KG1 (cell line): Measurements from ENCODE around the gene ECSIT.
"Not testable (repeated sequence)": the region's sequence is repeated elsewhere in the genome, so short reads cannot be mapped to it uniquely, and the experiment has no call there.

ENCODE experiments used
- DNase-seq: peaks from one replicate; lab custom pipeline; 2025; lab: John Stamatoyannopoulos, UW

The ECSIT gene

DNA sequence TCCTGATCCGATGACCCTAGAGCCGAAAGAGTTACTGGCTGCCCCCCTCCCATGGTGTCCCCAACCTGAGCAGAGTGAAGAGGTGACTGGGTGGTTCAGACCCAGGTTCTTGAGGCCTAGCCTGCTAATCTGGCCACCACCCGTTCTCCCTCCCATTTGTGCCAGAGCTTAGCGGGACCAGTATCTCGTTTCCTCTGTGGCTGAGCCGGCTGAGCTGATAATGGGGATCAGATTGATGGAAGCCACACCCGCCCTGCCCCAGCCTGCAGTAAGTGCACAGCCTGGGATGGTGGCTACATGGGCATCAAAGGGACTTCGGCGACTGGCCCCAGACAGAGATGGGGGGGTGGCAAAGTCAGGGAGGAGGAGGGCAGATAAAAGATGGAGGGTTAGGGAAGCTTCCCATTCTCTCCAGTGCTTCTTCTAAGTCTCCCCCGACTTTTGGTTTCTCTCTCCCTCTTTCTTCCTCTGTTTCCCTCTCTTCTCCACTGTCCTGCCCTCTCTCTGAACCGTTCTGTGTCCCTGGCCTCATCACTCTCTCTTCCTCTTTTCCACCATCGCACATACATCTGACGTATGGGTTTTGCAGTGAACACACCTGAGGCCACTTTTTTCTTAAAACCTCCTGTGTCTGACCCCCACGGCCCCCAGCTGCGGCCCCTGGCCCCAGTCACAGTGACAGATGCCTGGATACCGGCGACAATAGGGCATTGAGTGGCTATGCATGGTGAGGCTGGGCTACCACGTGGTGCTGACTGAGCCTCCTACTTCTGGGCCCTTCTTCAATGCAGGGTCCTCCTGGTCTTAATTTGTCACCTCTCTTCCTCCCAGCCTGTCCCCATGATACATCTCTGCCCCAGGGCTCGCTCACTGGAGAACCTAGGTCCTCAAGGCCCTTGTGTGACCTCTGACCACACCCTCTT lies 50.5 kb downstream of the ECSIT start:
- DNase-seq: no peak

- DNase-seq: no peak
These were observed 53.1 kb downstream of the ECSIT start for GRCh38 chr19:11475861-11476260.

DNA sequence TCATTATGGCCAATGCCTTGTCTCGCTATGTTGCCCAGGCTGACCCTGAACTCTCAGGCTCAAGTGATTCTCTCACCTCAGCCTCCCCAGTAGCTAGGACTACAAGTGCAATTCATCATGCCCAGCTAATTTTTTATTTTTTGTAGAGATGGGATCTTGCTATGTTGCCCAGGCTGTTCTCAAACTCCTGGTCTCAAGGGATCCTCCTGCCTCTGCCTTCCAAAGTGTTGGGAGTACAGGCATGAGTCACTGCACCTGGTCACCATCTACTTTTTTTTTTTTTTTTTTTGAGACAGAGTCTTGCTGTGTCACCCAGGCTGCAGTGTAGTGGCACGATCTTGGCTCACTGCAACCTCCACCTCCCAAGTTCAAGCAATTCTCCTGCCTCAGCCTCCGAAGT lies 53.6 kb downstream of the ECSIT start:
- DNase-seq: not testable (repeated sequence)

DNA sequence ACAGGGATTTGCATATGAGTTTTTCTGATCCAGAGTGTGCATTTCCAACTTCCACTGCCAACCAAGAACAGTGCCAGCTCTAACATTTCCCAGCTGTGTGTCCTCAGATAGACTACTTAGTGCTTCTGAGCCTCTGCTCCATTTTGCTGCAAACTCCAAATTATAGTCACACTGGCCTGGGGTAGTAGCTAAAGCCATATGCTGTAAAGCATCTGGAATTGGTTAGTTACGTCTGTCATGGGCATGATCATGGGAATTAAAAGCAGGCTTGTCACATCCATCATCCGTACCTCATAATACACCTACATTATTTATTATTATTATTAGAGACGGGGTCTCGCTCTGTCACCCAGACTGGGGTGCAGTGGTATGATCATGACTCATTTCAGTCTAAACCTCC lies 55.2 kb downstream of the ECSIT start:
- no peak for DNase-seq

GRCh38 chr19:11468266-11468845 lies 60.6 kb downstream of the ECSIT start:
- DNase-seq: not testable (repeated sequence)

- DNase-seq: no peak
These were observed 63.3 kb downstream of the ECSIT start for GRCh38 chr19:11465600-11465999.

DNA sequence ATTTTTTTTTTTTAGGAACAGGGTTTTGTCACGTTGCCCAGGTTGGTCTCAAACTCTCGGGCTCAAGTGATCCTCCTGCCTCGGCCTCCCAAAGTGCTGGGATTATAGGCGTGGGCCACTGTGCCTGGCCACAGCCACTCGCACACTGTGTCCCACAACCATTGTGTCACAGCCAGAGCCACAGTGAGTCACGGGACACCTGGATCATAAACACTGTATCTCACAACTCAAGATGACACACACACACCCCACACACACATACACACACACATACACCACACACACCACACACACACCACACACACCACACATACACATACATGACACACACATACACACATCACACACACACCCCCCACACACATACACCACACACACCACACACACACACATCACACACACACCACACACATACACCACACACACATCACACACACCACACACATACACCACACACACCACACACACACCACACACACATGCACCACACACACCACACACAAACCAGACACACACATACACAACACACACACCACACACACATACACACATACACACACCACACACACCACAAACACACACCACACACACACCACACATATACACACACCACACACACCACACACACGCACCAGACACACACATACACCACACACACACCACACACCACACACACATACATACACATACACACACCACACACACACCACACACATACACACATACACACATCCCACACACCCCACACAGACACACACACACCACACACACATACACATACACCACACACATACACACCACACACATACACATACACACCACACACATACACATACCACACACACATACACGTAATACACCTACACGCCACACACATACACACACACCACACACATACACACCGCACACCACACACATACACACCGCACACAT lies 64.3 kb downstream of the ECSIT start:
- DNase-seq: no peak

DNA sequence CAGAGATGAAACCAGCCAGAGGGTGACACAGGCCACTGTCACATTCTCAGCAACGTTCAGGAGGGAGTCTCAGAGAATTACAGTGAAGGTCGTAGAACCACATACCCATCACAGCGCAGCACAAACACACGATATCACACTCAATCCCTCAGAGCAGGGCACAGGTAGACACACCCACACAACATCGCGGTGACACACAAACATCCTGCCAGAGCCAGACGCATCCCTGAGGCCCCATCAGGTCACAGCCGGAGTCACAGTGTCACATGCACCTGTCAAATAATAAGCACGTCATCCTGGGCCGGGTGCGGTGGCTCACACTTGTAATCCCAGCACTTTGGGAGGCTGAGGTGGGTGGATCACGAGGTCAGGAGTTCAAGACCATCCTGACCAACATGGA lies 65.5 kb downstream of the ECSIT start:
- no peak for DNase-seq

DNA sequence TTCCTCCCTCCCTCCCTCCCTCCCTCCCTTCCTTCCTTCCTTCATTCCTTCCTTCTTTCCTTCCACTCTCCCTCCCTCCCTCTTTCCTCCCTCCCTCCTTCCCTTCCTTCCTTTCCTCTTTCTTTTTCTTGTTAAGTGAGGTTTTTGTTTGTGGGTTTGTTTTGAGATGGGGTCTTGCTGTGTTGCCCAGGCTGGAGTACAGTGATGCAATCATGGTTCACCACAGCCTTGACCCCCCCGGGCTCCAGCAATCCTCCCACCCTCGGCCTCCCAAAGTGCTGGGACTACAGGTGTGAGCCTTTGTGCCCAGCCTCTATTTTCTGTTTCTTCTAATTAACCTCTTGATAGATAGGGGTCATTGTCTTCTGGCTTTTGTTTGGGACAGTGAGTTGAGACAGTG lies 67.5 kb downstream of the ECSIT start:
- DNase-seq: no peak

- no peak for DNase-seq
These were observed 68.7 kb downstream of the ECSIT start for GRCh38 chr19:11460207-11460606.

DNA sequence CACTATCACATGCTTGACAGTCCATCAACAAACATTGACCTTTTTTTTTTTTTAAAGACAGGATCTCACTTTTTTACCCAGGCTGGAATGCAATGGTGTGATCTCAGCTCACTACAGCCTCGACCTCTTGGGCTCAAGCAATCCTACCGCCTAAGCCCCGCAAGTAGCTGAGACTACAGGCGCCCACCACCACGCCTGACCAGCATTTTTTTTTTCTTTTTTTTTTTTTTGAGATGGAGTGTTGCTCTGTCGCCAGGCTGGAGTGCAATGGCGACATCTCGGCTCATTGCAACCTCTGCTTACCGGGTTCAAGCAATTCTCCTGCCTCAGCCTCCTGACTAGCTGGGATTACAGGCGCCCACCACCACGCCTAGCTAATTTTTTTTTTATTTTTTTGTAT lies 70.0 kb downstream of the ECSIT start:
- DNase-seq: not testable (repeated sequence)

GRCh38 chr19:11458236-11458900 lies 70.6 kb downstream of the ECSIT start:
- no peak for DNase-seq

- DNase-seq: no peak
These were observed 71.1 kb downstream of the ECSIT start for GRCh38 chr19:11457831-11458230.

DNA sequence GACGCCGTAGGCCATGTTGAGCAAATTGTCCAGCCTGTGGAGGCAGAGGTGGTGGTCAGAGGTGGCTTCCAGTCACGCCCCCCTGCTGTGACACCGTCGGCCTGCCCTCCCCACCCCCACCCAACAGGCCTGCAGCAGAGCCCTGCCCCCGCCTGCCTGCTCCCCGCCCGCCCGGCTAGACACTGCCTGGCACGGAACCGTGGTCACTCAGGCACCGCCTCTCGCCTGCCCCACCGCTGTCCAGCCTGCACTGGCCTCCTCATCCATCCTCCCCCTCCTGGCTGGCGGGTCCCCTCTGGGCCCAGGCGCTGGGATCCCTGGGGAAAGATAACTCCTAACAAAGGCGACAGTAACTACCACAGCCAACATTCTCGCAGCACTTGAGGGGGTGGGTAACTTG lies 71.8 kb downstream of the ECSIT start:
- DNase-seq: no peak

- no peak for DNase-seq
These were observed 72.3 kb downstream of the ECSIT start for GRCh38 chr19:11456659-11457058.
